Transverse colon (tissue), 4 donors: ENCODE data around the gene SGF29. TPM values are rescaled to one million over a fixed set of nuclear protein-coding genes. Genes with fewer than 3 reads are reported as not detected.
"Not testable (repeated sequence)": the region's sequence is repeated elsewhere in the genome, so short reads cannot be mapped to it uniquely, and the experiment has no call there.

Experiments used
- DNase-seq: peaks from one replicate; pipeline ENCODE4 v3.0.0-alpha.2; 2019
- H3K27ac ChIP-seq, 4 donors: fragments of 200-600 bp; sonication (generic); 2 replicates each; pipeline ENCODE4 v1.5.1; 2016 to 2018; ENCODE audit warnings: inconsistent platforms in 4 of 4
- H3K27me3 ChIP-seq: fragments of 200-600 bp; sonication (generic); 2 replicates; pipeline ENCODE4 v1.5.1; 2017; ENCODE audit warnings: inconsistent platforms
- H3K36me3 ChIP-seq, 4 donors: fragments of 200-600 bp; sonication (generic); 2 replicates each; pipeline ENCODE4 v1.5.1; 2017 to 2019; ENCODE audit warnings: inconsistent platforms in 4 of 4
- H3K4me1 ChIP-seq, 4 donors: fragments of 200-600 bp; sonication (generic); 2 replicates each; pipeline ENCODE4 v1.5.1; 2017 to 2020; ENCODE audit warnings: inconsistent platforms in 4 of 4
- H3K4me3 ChIP-seq, 4 donors: fragments of 200-600 bp; sonication (generic); 1 replicate in 1 of 4; 2 replicates in 3 of 4; pipeline versions ENCODE4 v1.5.1 to v1.6.1; 2017 to 2019; ENCODE audit warnings: inconsistent platforms in 4 of 4
- H3K9me3 ChIP-seq, 2 donors: fragments of 200-600 bp; sonication (generic); 2 replicates each; pipeline ENCODE4 v1.5.1; 2017 to 2019; ENCODE audit warnings: inconsistent platforms in 2 of 2
- EP300 ChIP-seq: sonication (generic); formaldehyde crosslinking; IDR thresholded peaks from one replicate; pipeline ENCODE4 v1.6.1; 2017; ENCODE audit warnings: antibody characterized with exemption, low read depth
- POLR2A ChIP-seq: fragments of 450-650 bp; IDR thresholded peaks from one replicate; pipeline ENCODE4 v1.6.1; 2016; ENCODE audit warnings: antibody characterized with exemption, mild to moderate bottlenecking, moderate library complexity
- POLR2AphosphoS5 ChIP-seq, 3 donors: sonication (generic); formaldehyde crosslinking; IDR thresholded peaks; one replicate each; pipeline ENCODE4 v1.6.1; 2016; ENCODE audit warnings: antibody characterized with exemption in 3 of 3
- WGBS, 2 donors: methylation state at CpG; one replicate each; pipeline ENCODE4 v1.1.5; 2018; ENCODE audit warnings: low coverage in 1 of 2; 5-methylcytosine and 5-hydroxymethylcytosine counted together
- in situ Hi-C, 4 donors: fragments of 200-750 bp; cut with MboI; loops; one replicate each; pipeline versions ENCODE4 v1.15.0 to v1.15.1; 2017; ENCODE audit warnings: low sequenced_read_pairs in 3 of 4, low pct_ligation_motif_present in 1 of 4, low pct_unique_long_range_greater_than_20kb in 1 of 4
- intact Hi-C: fragments of 100-400 bp; cut with DNase I; formaldehyde crosslinking; loops from one replicate; pipeline ENCODE4 v1.15.1; 2023; ENCODE audit warnings: low total_unique reads
- total RNA-seq, 4 donors: library from RNA; depleted of rRNA; stranded (reverse); fragments of >200 nt; gene quantifications; one replicate each; pipeline ENCODE4 v1.1.0, GENCODE V29; 2016
- TF ChIP-seq, protein P1 (sequence below), 5 experiments: fragments of 200-600 bp in 3 of 5; fragments of 450-650 bp in 2 of 5; sonication (generic) in 3 of 5; IDR thresholded peaks; 1 replicate in 2 of 5; 2 replicates in 3 of 5; pipeline ENCODE4 v1.5.1; 2016 to 2017; ENCODE audit warnings: antibody characterized with exemption in 5 of 5, inconsistent platforms in 3 of 5, mild to moderate bottlenecking in 2 of 5, moderate library complexity in 1 of 5

SGF29 gene
- total RNA-seq, 4 donors from 2014 or later = 22.1 to 95.0 (median 32.1) TPM

DNA sequence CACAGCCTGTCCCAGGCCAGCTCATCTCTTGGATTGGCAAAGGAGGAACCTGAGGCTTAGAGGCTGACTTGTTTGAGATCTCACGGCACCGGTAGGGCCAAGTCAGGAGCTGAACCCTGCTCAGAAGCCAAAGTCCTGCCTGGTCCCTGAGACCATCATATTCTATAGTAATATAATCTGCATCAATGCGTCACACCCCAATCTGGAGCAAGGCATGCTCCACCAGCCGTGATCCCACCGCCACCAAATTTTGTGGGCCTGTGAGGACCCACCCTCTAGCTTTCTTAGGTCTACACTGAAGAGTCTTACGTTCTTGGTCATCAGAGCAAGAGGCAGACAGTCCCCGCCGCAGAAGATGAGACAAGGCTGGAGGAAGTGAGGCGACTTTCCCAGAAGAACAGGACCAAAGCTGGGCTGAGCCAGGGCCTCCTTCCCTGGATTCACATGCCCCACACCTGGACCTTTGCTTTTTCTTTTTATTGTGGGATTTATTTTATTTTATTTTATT, 53.5 kb downstream of the SGF29 start:
- H3K27ac ChIP-seq = no peak overlapping the region
- H3K4me3 ChIP-seq = no peak overlapping the region
- DNase-seq = peak; percentile 6
- in situ Hi-C loops = no loop called here
- H3K36me3 ChIP-seq = no peaks in the 10 kb centered on the region
- intact Hi-C loops = no loop called here
- TF ChIP-seq, protein P1, sequence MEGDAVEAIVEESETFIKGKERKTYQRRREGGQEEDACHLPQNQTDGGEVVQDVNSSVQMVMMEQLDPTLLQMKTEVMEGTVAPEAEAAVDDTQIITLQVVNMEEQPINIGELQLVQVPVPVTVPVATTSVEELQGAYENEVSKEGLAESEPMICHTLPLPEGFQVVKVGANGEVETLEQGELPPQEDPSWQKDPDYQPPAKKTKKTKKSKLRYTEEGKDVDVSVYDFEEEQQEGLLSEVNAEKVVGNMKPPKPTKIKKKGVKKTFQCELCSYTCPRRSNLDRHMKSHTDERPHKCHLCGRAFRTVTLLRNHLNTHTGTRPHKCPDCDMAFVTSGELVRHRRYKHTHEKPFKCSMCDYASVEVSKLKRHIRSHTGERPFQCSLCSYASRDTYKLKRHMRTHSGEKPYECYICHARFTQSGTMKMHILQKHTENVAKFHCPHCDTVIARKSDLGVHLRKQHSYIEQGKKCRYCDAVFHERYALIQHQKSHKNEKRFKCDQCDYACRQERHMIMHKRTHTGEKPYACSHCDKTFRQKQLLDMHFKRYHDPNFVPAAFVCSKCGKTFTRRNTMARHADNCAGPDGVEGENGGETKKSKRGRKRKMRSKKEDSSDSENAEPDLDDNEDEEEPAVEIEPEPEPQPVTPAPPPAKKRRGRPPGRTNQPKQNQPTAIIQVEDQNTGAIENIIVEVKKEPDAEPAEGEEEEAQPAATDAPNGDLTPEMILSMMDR (IDR thresholded peaks at IDR 0.05) = no peak
- TF ChIP-seq POLR2A (no peak), POLR2AphosphoS5 (IDR thresholded peaks at IDR 0.05) (no peak), EP300 (no peak)
- no peaks in the 10 kb centered on the region for H3K9me3 ChIP-seq
- no peaks in the 10 kb centered on the region for H3K27me3 ChIP-seq
- peaks cover 12 to 30% (median 21%) of the 10 kb centered on the region in 4 donors for H3K4me1 ChIP-seq
- 94% methylated on average over 9 of the region's 9 CpGs; no CpG with 5 or more reads in 1 of the 2 donors for WGBS, 2 donors

DNA sequence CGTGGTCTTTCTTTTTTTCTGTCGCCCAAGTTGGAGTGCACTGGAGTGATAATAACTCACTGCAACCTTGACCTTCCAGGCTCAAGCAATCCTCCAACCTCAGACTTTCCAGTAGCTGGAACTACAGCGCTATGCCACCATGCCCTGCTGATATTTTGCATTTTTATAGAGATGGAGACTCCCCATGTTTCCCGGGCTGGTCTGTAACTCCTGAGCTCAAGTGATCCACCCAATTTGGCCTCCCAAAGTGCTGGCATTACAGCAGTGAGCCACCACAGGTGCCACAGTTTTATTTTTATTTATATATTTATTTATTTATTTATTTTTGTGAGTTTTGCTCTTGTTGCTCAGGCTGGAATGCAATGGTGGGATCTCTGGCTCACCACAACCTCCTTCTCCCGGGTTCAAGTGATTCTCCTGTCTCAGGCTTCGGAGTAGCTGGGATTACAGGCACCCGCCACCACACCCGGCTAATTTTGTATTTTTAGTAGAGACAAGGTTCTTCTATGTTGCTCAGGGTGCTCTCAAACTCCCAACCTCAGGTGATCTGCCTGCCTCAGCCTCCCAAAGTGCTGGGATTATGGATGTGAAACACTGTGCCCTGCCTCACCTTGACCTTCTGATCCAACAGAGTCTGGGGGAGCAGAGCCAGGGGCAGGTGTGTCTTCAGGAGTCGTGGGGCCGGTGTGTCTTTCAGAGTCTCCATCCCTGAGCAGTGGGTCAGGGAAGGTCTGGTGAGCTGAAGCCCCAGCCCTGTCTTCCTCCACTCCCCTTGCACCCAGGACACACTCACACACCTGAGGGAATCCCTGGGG, 54.2 kb downstream of the SGF29 start:
- in situ Hi-C loops, H3K9me3 ChIP-seq, H3K27me3 ChIP-seq, H3K4me3 ChIP-seq, H3K27ac ChIP-seq, H3K36me3 ChIP-seq, intact Hi-C loops: not testable (repeated sequence)
- 91 to 92% methylated on average over 4 to 10 of the region's 10 CpGs for WGBS, 2 donors
- H3K4me1 ChIP-seq = peaks cover 12 to 30% (median 21%) of the 10 kb centered on the region in 4 donors
- DNase-seq = peak; percentile 7

DNA sequence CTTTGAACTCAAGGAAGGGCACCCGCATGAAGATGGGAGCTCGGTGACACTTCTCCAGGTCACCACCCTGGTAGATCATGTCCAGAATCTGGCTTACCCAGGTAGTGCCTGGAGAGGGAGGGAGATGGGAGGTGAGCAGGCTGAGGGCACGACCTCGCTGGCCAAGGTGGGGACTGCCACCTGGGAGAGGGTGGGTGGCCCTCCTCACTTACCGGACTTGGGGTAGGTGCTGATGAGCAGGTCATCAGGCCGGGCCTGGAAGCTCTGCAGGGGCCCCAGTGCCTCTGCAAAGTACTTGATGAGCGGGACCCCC, 54.7 kb downstream of the SGF29 start:
- H3K36me3 ChIP-seq, intact Hi-C loops: not testable (repeated sequence)

DNA sequence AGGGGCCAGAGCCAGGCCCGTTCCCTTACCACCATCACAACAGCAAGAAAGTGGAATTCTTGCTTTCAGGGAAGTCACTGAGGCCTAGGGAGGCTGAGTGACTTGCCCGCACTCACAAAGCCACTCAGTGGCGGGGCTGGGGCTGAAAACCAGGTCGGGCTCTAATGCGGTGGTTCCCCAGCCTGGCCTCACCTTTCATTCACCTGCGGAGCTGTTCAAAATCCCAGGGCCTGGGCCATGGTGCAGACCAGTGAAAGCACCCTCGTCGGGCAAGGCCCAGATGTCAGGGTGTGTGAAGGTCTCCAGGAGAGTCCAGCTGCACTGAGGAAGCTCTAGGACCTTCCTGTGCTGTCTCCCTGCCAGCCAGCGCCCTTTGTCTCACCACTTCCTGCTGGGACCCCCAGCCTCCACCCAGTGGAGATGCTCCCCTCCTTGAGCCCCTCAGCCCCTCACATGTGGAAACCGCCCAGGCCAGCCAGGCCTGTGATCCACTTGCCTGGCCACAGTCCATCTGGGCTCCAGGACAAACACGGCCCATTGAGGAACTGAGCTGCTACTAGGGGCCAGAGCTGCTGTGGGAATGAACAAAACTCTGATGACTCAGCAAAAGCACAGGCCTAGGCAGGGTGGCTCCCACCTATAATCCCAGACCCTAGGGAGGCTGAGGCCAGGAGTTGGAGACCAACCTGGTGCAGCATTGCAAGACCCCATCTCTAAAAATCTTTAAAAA, 55.3 kb downstream of the SGF29 start:
- WGBS, 2 donors = 79% methylated on average over 11 of the region's 11 CpGs; no CpG with 5 or more reads in 1 of the 2 donors
- Histone ChIP-seq H3K4me3 (peak overlapping the region; percentile 0 to 40 (median 28)), H3K4me1 (peaks cover 12 to 30% (median 21%) of the 10 kb centered on the region in 4 donors), H3K27ac (peak overlapping the region; percentile 74 to 84 (median 78))
- H3K36me3 ChIP-seq, intact Hi-C loops, H3K27me3 ChIP-seq, H3K9me3 ChIP-seq, in situ Hi-C loops: not testable (repeated sequence)
- DNase-seq = peak; percentile 39

More for the DNA sequence above, 54.7 kb downstream of the SGF29 start:
- WGBS, 2 donors = 91% methylated on average over 7 of the region's 7 CpGs; no CpG with 5 or more reads in 1 of the 2 donors
- H3K27ac ChIP-seq, DNase-seq, H3K9me3 ChIP-seq, in situ Hi-C loops, H3K27me3 ChIP-seq, H3K4me3 ChIP-seq: not testable (repeated sequence)
- peaks cover 12 to 30% (median 21%) of the 10 kb centered on the region in 4 donors for H3K4me1 ChIP-seq

DNA sequence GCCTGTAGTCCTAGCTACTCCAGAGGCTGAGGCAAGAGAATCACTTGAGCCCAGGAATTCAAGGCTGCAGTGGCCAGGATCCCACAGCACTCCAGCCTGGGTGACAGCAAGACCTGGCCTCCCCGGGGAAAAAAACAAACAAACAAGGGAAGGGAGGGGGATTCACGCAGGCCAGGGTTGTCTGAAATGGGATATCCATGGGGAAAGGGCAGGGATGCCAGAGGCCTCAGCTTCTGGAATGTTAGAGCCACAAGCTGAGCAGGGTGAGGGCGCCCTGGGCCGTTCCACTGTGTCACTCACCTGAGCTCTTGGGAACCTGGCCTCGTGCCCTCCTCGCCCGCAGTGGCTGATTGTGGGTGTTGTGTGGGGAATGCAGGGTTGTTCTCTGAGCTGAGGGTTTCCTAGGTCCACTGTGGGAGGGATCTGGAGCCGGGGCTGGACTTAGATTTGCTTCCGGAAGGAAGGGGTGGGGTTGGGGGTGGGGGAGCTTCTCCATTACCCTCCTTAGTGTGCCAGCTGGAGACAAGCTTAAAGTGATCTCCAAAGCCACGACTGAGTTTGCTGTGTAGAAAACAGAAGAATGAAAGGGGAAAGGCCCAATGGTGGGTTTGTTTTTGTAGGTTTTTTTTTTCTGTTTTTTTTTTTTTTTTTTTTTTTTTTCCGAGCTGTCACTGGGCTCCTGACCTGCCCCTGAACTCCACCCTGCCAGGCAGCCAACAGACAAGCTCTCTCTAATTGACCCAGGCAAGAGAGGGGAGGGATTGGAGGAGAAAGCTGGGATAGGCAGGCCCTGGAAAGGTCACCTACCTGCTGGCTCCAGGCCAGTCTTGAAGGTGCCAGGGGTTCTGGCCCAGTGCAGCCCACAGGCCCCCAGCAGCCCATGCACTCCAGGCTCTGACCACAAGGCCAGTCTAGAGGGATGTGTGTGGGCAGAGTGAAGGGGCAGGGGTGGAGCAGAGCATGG, 56.2 kb downstream of the SGF29 start, which contains the start of gene SULT1A1:
Gene SULT1A1, minus strand, starts transcription at position 414 of the 964 bp plus-strand sequence. CDS start 1,189 bp downstream, outside the sequence.
- H3K4me3 ChIP-seq = peak within 1 kb of the TSS; percentile 0 to 40 (median 28)
- in situ Hi-C loops = no loop called here
- H3K27ac ChIP-seq = peak within 1 kb of the TSS; percentile 74 to 84 (median 78)
- H3K9me3 ChIP-seq = no peaks in the 10 kb centered on the region
- WGBS, 2 donors = 11 to 34% methylated on average over 3 to 11 of the region's 11 CpGs
- no peaks in the 10 kb centered on the region for H3K27me3 ChIP-seq
- intact Hi-C loops = no loop called here
- peak; percentile 96 for DNase-seq
- no peak for TF ChIP-seq EP300
- TF ChIP-seq POLR2A = peak; percentile 71
- TF ChIP-seq POLR2AphosphoS5 (IDR thresholded peaks at IDR 0.05) = peak in 2 of 3 donors; percentile 68 to 71
- H3K36me3 ChIP-seq = no peaks in the 10 kb centered on the region
- H3K4me1 ChIP-seq = peaks cover 12 to 30% (median 21%) of the 10 kb centered on the region in 4 donors
